Activated CD8-positive, alpha-beta memory T cell treated with anti-CD3 and anti-CD28 coated beads, Interleukin-2, amount 50 U/mL, for 24 hours (primary cell): ENCODE measurements around the gene S1PR1.
"Not testable (repeated sequence)": the region's sequence is repeated elsewhere in the genome, so short reads cannot be mapped to it uniquely, and the experiment has no call there.

Experiments
- DNase-seq: peaks from one replicate; pipeline ENCODE4 v3.0.0-alpha.2; 2020; ENCODE audit errors: extremely low read depth

S1PR1 gene

DNA sequence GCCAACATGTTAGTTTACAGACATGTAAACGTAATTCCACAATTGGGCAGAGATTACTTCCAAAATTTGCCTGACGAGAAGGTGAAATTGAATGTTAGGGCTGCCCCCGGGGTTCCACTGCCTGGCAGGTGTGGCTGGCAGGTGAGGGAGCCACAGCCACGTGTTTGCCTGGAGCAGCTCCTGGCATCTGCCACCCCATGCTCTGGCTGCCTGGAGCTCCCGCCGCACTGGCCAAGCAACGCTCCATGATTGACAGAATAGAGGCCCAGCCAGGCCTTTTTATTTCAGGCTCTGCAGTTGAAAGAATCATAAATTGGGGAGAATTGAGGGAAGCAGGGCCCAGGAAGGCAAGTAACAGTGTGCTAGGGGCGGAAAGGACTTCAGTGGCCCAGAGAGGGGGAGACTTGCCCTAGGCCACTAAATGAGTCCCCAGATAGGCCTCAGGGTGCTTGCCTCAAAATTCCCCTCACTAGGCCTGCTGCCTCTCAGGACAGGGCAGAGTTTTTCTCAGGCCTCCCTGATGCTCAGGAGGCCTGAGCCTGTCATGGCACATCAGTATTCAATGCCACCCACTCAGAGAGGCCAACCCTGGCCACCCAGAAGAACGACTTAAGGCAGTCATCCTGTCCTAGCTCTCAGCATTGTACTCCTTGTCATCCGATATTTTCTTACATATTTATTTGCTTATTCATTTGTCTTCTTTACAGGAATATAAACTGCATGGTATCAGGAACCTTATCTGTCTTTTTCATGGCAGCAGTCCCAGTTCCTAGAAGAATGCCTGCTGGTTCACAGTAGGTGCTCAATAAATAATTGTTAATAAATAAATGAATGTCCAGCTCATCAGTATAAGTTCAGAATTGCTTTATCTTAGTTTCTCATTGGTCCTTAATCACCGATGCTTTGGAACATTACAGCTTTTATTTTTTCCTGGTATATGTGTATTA, 16.6 kb upstream of the S1PR1 start:
- no peak for DNase-seq

DNA sequence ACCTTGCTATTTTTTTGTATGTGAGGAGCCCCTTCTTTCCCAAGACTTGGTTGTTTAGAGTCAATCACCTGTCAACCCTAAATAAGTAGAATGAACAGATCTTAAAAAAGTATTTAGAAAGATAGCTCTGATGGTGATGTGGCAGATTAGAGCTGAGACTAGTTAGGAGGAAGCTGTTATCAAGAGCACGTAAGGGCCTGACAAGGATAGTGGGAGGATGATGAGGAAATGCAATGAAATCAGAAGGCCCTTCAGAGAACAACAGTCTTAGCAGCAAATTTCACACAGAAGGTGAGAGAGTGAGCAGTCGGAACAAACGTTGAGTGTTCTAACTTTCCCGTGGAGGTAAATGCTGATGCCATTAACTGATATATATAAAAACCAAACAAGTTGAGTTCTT, 15.9 kb upstream of the S1PR1 start:
- DNase-seq: no peak

DNA sequence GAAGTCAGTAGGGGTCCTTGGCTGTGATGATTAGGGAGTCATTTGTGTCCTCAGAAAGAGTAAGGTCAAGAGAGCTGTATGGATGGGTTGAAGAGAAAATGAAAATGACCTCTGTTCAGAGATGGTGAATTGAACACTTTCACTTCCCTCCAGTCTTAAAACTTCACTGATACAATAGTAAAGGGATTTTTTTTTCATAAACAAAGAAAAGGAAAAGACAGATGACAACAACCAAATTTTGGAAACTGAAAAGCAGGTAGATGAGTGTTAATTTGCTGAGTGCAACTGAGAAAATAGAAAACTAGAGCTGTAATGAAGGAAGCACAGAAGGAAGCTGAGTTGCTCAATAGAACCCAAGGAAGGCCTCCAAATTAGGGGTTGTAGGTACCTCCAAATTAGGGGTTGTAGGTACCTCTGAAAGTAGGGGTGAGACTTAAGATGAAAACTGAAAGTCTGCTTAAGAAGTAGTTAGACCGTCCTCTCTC, 14.8 kb upstream of the S1PR1 start:
- no peak for DNase-seq

GRCh38 chr1:101227837-101228236, 9.0 kb upstream of the S1PR1 start:
- DNase-seq: no peak

- no peak for DNase-seq
Measured at GRCh38 chr1:101228424-101229134, 8.2 kb upstream of the S1PR1 start.

DNA sequence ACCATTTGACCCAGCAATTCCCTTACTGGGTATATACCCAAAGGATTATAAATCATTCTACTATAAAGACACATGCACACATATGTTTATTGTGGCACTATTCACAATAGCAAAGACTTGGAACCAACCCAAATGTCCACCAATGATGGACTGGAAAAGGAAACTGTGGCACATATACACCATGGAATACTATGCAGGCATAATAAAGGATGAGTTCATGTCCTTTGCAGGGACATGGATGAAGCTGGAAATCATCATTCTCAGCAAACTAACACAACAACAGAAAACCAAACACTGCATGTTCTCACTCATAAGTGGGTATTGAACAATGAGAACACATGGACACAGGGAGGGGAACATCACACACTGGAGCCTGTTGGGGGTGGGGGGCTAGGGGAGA, 4.6 kb upstream of the S1PR1 start:
- not testable (repeated sequence) for DNase-seq

- DNase-seq: no peak
Measured at GRCh38 chr1:101233495-101233894, 3.3 kb upstream of the S1PR1 start.

DNA sequence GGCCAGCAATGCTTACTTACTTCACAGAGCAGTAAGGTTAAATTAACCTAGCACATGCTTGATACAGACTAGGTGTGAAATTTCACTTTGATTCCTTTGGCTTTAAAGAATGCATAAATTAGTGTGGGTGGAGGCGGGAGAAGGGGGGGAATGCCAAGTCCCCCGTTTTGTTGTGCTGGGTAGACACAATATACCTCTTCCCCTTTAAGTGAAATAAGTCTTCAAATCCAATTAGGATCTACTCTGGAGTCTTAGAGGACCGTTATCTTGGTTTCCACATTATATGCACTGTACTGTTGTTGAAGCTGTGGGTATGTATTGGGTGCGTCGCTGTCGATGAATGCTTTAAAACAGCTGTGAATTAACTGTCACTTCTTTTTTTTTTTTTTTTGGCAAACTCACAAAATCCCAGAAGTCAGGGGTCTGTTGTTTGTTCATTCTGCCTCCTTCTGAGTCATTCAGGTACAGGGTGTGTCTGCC, 1.6 kb upstream of the S1PR1 start:
- DNase-seq: no peak

DNA sequence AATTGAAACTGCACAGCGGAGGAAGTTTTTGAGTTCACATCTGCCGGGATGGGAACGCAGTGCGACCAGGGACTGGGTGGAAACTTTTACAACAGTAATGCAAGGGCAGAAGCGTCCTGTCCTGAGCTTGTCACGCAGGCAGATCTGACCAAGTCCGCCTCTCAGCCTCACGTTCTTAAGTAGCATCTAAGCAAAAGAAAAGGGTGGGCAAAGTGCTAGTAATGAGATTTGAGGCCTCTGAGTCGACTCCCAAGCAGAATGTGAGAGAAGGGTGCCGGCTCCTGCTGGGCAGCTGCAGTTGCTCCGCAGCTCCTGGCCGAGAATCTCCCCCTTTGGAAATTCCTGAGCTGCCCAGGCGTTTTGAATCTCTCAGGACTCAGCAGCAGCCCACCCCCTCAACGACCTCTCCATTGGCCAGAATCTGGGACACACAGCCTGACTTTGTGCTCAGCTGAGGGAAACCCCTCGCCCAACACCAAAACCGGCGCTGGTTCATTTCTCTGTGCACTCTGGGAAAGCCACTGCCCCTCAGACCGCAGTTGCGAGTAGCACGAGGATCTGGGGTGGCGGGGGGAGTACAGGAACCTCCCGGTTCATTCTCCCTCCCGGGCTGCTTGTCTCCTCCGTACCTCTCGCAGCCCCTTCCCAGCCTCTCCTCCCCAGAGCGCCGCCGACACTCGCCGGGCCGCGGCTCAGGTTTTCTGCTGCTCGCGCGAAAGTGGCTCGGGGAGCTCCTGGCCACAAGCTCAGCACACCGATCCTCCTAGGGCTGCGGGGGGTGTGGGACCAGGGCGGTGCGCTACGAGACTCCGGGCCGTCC, 913 bp upstream of the S1PR1 start:
- peak; percentile 39 for DNase-seq

DNA sequence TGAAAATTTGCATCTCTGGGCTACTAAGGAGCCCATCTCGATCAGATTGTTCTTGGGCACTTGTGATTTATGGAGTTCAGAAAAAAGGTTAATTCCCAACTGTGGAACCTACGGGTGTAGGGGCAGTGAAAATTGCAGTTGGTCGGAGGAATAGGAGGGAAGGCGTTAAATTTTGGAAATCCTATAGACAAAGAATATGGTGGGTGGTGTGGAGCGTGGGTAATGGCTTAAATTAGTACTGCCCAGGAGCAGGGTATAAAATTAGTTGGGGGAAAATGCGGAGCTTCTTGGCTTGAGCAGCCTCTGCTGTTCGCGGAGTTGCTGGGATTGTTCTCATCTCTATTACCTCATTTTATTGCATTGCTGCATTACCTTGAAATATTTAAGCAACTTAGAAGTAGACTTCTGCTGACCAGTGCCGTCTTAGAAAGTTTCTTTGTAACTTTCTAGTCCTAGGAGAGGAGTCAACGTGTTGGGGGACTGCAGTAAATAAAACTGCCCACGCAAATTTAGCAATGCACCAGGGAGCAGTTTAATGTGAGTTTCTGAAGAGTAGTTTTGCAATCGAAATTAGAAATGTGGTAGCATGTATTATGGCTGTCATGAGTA, 514 bp downstream of the S1PR1 start:
- no peak for DNase-seq

DNA sequence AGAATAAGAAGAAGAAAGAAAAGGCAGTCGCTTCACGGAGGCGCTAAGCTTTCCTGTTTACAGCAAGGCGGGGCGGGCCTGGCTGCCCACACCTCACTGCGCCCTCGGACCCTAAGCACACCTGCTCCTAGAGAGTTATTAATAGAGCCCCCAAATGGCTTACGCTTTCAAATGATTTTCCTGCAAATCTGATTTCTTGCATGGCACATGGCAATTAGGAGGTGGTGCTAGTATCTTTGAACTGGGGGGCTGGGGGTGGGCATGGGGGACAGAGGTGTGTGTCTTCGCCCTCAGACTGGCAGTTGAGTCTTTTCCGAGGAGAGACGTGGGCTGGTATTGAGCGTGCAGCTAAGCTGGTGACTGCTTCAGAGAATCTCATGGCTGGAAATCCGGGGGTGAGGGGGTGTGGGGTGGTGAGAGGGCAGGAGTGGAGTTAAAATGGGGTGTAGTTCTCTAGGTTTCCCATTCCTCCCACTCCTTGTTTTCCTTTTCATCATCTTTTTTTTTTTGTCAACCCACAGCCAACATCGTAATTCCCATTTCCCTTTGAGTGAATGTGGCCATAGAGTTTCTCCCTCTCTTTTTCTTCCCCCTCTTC, 1.3 kb downstream of the S1PR1 start:
- DNase-seq: peak; percentile 51

DNA sequence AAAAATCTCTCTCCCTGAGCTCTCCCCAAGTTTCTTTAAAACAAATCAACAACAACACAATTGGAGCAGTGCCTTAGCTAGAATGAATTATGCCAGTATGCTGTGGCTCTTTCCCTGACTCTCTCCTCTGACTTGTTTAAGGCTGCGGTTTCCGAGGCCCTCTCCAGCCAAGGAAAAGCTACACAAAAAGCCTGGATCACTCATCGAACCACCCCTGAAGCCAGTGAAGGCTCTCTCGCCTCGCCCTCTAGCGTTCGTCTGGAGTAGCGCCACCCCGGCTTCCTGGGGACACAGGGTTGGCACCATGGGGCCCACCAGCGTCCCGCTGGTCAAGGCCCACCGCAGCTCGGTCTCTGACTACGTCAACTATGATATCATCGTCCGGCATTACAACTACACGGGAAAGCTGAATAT, 1.9 kb downstream of the S1PR1 start:
- DNase-seq: peak; percentile 77

GRCh38 chr1:101239095-101240040, 2.5 kb downstream of the S1PR1 start:
- peak; percentile 24 for DNase-seq

GRCh38 chr1:101240041-101240430, 3.2 kb downstream of the S1PR1 start:
- DNase-seq: no peak

- no peak for DNase-seq
Measured at GRCh38 chr1:101241485-101242225, 4.8 kb downstream of the S1PR1 start.

DNA sequence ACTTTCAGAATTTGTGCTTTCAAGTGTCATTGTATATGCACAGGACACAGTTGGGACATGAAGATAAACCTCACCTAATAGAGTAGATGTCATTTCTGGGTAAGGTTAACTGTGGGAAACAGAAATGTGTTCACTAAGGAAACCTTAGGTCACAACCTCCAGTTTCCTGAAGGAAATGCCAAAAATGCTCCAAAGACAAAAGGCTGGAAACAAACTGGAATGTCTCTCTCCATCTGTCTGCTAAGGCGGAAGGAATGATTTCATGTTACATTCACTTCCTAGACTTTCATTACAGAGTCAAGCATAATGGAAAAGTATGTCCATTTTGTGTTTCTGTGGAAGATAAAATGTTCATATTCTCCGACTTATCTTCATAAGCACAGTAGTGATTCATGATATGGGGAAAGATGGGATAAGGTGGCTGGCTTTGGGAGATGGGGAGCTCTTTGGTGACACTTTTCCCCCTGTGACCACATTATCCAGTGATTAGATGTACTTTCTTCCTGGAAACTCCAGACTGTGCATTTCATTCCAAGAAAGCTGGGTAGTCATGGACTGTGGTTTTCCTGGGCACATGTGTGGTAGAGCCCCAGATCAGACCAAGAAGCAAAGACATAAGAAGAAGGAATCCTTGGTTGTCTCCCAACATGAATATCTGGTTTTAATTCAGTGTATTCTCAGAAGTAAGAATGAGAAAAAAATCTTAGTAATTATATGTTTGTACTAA, 5.7 kb downstream of the S1PR1 start:
- DNase-seq: no peak

DNA sequence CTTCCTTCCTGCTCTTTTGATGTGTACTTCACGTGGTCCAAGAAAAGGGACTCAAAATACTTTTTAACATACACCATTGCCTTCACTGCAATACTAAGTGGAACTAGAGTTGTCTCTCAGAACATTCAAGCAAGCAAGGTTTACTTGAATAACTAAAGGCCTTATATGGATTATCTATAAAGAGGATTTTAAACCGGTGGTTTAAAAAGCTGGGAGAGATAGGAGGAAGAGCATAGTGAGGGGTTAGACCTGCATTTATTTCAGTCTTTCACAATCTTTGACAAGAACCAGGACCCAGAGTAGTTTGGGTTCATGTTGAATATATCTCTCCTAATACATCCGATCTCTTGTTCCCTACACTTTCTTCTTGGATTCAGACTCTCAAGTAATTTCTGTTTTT, 6.9 kb downstream of the S1PR1 start:
- no peak for DNase-seq

DNA sequence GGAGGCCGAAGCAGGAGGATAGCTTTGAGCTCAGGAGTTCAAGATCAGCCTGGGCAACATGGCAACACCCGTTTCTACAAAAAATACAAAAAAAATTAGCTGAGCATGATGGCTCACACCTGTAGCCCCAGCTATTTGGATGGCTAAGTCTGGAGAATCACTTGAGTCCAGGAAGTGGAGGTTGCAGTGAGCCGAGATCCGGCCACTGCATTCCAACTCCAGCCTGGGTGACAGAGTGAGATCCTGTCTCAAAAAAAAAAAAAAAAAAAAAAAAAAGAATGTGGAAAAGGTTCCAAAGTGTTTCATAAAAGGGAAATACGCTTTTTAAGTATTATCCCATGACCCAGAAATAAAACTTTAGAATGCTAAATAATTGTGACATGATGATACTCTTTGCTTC, 8.0 kb downstream of the S1PR1 start:
- DNase-seq: no peak
